HG03045 (cell line): Measurements from ENCODE around the gene RAMP1.
"Not testable (repeated sequence)": the region's sequence is repeated elsewhere in the genome, so short reads cannot be mapped to it uniquely, and the experiment has no call there.

Experiments
- ATAC-seq: cut with Tn5 transposase; IDR thresholded peaks from one replicate; pipeline ENCODE4 v1.9.1; 2021; ENCODE audit warnings: mild to moderate bottlenecking, moderate library complexity; ENCODE audit not compliant: unreplicated experiment

RAMP1 gene

GRCh38 chr2:237863102-237863511 lies 3.7 kb downstream of the RAMP1 start:
- no peak for ATAC-seq

GRCh38 chr2:237863689-237864443 lies 4.4 kb downstream of the RAMP1 start:
- no peak for ATAC-seq

- no peak for ATAC-seq
Observed at GRCh38 chr2:237864444-237864931, 5.1 kb downstream of the RAMP1 start.

- no peak for ATAC-seq
Observed at GRCh38 chr2:237864940-237865622, 5.7 kb downstream of the RAMP1 start.

GRCh38 chr2:237865623-237866041 lies 6.2 kb downstream of the RAMP1 start:
- ATAC-seq: no peak

- ATAC-seq: no peak
Observed at GRCh38 chr2:237866101-237866621, 6.7 kb downstream of the RAMP1 start.

- no peak for ATAC-seq
Observed at GRCh38 chr2:237867465-237867864, 8.0 kb downstream of the RAMP1 start.

- ATAC-seq: not testable (repeated sequence)
Observed at GRCh38 chr2:237868074-237868473, 8.7 kb downstream of the RAMP1 start.

- ATAC-seq: no peak
Observed at GRCh38 chr2:237868631-237869342, 9.4 kb downstream of the RAMP1 start.

- ATAC-seq: no peak
Observed at GRCh38 chr2:237869343-237870102, 10.1 kb downstream of the RAMP1 start.

GRCh38 chr2:237870126-237870525 lies 10.7 kb downstream of the RAMP1 start:
- ATAC-seq: no peak

- no peak for ATAC-seq
Observed at GRCh38 chr2:237870754-237871651, 11.6 kb downstream of the RAMP1 start.

GRCh38 chr2:237872178-237872887 lies 12.9 kb downstream of the RAMP1 start:
- no peak for ATAC-seq

- no peak for ATAC-seq
Observed at GRCh38 chr2:237873421-237873831, 14.0 kb downstream of the RAMP1 start.

- ATAC-seq: no peak
Observed at GRCh38 chr2:237873897-237874551, 14.6 kb downstream of the RAMP1 start.

GRCh38 chr2:237874585-237875161 lies 15.2 kb downstream of the RAMP1 start:
- ATAC-seq: no peak

- ATAC-seq: no peak
Observed at GRCh38 chr2:237875256-237876060, 16.0 kb downstream of the RAMP1 start.
